T-helper 2 cell treated with Interferon-gamma antibody and Interleukin-4, amounts not matched to agents 5 μg/mL and 100 μg/mL, for 36 hours (primary cell): ENCODE measurements around the gene PDE8A.

ENCODE experiments used
- DNase-seq: peaks from one replicate; pipeline ENCODE4 v3.0.0; 2021; ENCODE audit warnings: low spot score
- H3K27ac Mint-ChIP-seq: one replicate; pipeline ENCODE4 v1.8.0; 2021; ENCODE audit warnings: mild to moderate bottlenecking, mixed read lengths
- H3K27me3 Mint-ChIP-seq: one replicate; pipeline ENCODE4 v1.8.0; 2021; ENCODE audit warnings: low read depth, mixed read lengths
- H3K36me3 Mint-ChIP-seq: one replicate; pipeline ENCODE4 v1.8.0; 2021; ENCODE audit warnings: low read depth, mixed read lengths
- H3K4me1 Mint-ChIP-seq: one replicate; pipeline ENCODE4 v1.8.0; 2021; ENCODE audit warnings: low read depth, mixed read lengths
- H3K4me3 Mint-ChIP-seq: one replicate; pipeline ENCODE4 v1.8.0; 2022; ENCODE audit warnings: mild to moderate bottlenecking, moderate library complexity, mixed read lengths
- H3K9me3 Mint-ChIP-seq: one replicate; pipeline ENCODE4 v1.8.0; 2021; ENCODE audit warnings: mixed read lengths

The PDE8A gene

GRCh38 chr15:85019815-85020590 lies 38.3 kb downstream of the PDE8A start:
- H3K27me3 Mint-ChIP-seq: no peaks in the 10 kb centered on the region
- H3K27ac Mint-ChIP-seq: no peak overlapping the region
- no peak overlapping the region for H3K4me3 Mint-ChIP-seq
- no peaks in the 10 kb centered on the region for H3K36me3 Mint-ChIP-seq
- H3K4me1 Mint-ChIP-seq: peaks cover 10% of the 10 kb centered on the region
- H3K9me3 Mint-ChIP-seq: no peaks in the 10 kb centered on the region
- DNase-seq: no peak

GRCh38 chr15:85021409-85021808 lies 39.8 kb downstream of the PDE8A start:
- Mint-ChIP-seq H3K36me3 (no peaks in the 10 kb centered on the region), H3K4me1 (peaks cover 15% of the 10 kb centered on the region), H3K9me3 (no peaks in the 10 kb centered on the region), H3K4me3 (no peak overlapping the region), H3K27ac (no peak overlapping the region), H3K27me3 (no peaks in the 10 kb centered on the region)
- DNase-seq: no peak

GRCh38 chr15:85022860-85023403 lies 41.3 kb downstream of the PDE8A start:
- DNase-seq: no peak
- Mint-ChIP-seq H3K27me3 (no peaks in the 10 kb centered on the region), H3K4me3 (no peak overlapping the region), H3K27ac (no peak overlapping the region), H3K4me1 (peaks cover 19% of the 10 kb centered on the region), H3K36me3 (no peaks in the 10 kb centered on the region), H3K9me3 (no peaks in the 10 kb centered on the region)

DNA sequence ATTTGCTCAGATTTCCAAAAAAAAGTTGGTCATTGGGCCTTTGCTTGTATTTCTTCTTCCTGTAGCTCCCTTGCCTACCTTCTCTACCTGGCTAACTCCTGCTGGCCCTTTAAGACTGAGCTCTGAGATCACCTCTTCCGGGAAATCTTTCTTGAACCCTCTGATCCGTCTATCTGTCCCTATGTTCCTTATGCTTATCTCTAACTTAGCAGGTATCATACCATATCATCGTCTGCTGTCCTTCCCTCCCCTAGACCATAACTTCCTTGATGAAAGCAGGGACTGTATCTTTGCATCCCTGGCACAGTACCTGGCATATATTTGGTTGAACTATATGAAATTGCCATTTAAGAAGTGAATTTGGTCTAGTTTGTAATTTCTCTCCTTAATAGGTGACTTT lies 42.3 kb downstream of the PDE8A start:
- H3K9me3 Mint-ChIP-seq: no peaks in the 10 kb centered on the region
- peaks cover 21% of the 10 kb centered on the region for H3K4me1 Mint-ChIP-seq
- H3K27ac Mint-ChIP-seq: no peak overlapping the region
- H3K4me3 Mint-ChIP-seq: no peak overlapping the region
- H3K27me3 Mint-ChIP-seq: no peaks in the 10 kb centered on the region
- DNase-seq: no peak
- H3K36me3 Mint-ChIP-seq: no peaks in the 10 kb centered on the region

DNA sequence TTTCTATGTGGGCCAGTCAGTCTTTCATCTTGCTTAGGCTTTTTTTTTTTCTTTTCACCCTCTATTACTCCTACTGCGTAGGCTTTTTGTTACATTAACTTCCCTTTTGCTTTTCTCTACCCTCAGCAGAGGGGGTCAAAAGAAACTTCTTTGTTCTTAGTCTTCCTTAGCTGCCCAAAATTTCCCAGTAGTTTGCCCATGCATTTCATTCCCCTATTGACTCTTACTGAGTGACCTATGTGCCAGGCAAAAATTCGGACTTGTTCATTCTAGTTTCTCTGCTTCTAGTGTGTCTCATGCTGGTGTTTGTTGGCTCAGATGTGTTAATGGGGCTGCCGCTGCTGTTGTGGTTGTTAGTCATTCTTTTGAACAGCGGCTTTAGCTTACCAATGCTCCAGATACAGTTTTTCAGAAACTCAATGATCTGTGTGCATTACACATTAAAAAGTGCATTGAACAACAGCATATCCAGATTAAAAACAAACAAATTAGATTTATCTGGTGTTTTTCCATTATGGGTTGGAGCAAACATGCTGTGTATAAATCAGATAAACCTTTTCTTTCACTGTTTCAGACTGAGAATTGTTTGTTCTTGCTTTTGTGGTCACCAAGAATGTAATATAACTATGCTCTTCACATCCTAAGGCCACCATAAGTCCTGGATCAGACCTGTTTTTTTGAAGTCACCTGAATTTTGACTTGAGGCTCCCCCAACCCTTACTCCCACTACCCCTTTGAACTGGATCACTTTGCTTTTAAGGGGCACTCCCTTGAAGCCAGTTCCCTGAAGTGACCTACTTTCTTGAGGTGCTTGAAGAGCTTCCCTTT lies 43.1 kb downstream of the PDE8A start:
- Mint-ChIP-seq H3K27me3 (no peaks in the 10 kb centered on the region), H3K27ac (no peak overlapping the region), H3K9me3 (no peaks in the 10 kb centered on the region), H3K4me3 (no peak overlapping the region), H3K4me1 (peaks cover 25% of the 10 kb centered on the region), H3K36me3 (no peaks in the 10 kb centered on the region)
- DNase-seq: no peak

- peaks cover 31% of the 10 kb centered on the region for H3K4me1 Mint-ChIP-seq
- H3K27me3 Mint-ChIP-seq: no peaks in the 10 kb centered on the region
Measured at GRCh38 chr15:85025516-85026251, 44.0 kb downstream of the PDE8A start.

DNA sequence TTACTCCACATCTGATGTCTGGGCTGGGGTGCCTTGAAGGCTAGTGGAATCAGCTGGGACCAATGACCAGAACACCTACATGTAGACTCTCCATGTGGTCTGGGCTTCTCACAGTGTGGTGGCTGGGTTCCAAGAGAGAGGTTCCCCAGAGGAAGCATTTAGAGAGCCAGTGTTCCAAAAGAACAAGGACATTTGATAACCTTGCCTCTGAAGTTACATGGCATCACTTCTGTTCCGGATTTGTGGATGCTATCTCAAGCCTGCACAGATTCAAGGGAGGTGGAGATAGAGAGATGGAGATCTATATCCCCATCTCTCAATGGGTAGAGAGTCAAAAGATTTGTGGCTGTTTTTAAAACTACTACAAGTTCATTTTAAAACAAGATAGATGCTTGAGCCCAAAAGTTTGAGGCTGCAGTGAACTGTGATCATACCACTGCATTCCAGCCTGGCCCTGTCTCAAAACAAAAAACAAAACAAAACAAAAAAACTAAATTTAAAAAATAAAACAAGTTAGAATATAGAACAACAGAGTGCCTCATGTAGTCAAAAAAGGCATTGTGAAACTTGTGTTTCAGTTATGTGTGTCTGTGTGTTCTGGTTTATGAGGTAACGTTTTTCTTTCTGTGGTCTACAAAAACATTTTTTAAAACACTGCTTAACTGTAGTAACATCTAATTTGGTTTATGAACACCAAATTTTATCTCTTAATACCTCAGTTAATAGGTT lies 44.8 kb downstream of the PDE8A start:
- H3K27ac Mint-ChIP-seq: no peak overlapping the region

More at GRCh38 chr15:85025516-85026251, 44.0 kb downstream of the PDE8A start:
- H3K36me3 Mint-ChIP-seq: no peaks in the 10 kb centered on the region
- no peak for DNase-seq
- H3K4me3 Mint-ChIP-seq: no peak overlapping the region
- no peaks in the 10 kb centered on the region for H3K9me3 Mint-ChIP-seq
- no peak overlapping the region for H3K27ac Mint-ChIP-seq

DNA sequence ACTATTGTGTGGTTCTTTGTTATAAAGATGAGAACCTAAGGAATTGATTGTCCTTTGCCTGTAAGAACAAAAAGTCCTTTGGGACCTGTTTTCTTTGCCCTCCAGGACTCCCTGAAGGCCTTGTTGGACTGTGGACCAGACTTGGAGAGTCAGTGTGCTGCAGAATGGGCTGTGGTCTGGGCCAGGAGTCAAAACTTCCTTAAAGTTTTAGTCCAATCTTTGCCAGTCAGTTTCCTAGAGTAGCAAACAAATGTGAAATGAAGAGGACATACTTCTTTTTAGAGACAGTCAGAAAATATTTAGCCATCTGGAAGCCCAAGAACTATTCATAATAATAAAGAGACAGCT lies 45.4 kb downstream of the PDE8A start:
- no peaks in the 10 kb centered on the region for H3K9me3 Mint-ChIP-seq
- no peak for DNase-seq
- no peak overlapping the region for H3K4me3 Mint-ChIP-seq
- no peak overlapping the region for H3K27ac Mint-ChIP-seq
- no peaks in the 10 kb centered on the region for H3K27me3 Mint-ChIP-seq
- no peaks in the 10 kb centered on the region for H3K36me3 Mint-ChIP-seq
- peaks cover 38% of the 10 kb centered on the region for H3K4me1 Mint-ChIP-seq

More for the DNA sequence above, 44.8 kb downstream of the PDE8A start:
- peaks cover 35% of the 10 kb centered on the region for H3K4me1 Mint-ChIP-seq
- no peaks in the 10 kb centered on the region for H3K9me3 Mint-ChIP-seq
- no peak overlapping the region for H3K4me3 Mint-ChIP-seq
- no peaks in the 10 kb centered on the region for H3K27me3 Mint-ChIP-seq
- H3K36me3 Mint-ChIP-seq: no peaks in the 10 kb centered on the region
- DNase-seq: no peak

GRCh38 chr15:85027421-85027820 lies 45.8 kb downstream of the PDE8A start:
- no peaks in the 10 kb centered on the region for H3K9me3 Mint-ChIP-seq
- no peak overlapping the region for H3K27ac Mint-ChIP-seq
- no peak overlapping the region for H3K4me3 Mint-ChIP-seq
- no peaks in the 10 kb centered on the region for H3K27me3 Mint-ChIP-seq
- no peak for DNase-seq
- peaks cover 40% of the 10 kb centered on the region for H3K4me1 Mint-ChIP-seq
- no peaks in the 10 kb centered on the region for H3K36me3 Mint-ChIP-seq

DNA sequence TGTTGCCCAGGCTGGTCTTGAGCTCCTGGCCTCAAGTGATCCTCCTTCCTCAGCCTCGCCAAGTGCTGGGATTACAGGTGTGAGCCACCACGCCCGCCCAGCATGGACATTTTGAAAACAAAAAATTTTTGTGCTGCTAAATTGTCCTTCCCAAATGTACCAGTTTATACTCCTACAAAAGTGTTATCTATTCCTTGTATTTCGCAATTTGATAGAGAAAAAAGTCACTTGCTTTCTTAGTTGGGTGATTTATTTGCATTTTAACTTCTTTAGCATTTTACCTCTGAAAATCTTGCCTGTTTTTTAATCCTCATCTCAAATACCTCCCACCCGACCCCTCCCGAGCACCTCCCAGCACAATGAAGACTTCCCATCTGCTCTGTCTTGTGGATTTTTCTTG lies 46.8 kb downstream of the PDE8A start:
- Mint-ChIP-seq H3K4me3 (no peak overlapping the region), H3K27me3 (no peaks in the 10 kb centered on the region), H3K36me3 (no peaks in the 10 kb centered on the region), H3K9me3 (no peaks in the 10 kb centered on the region), H3K27ac (no peak overlapping the region), H3K4me1 (peaks cover 42% of the 10 kb centered on the region)
- DNase-seq: no peak

- H3K27ac Mint-ChIP-seq: no peak overlapping the region
- no peak overlapping the region for H3K4me3 Mint-ChIP-seq
- H3K27me3 Mint-ChIP-seq: no peaks in the 10 kb centered on the region
- peaks cover 41% of the 10 kb centered on the region for H3K4me1 Mint-ChIP-seq
- H3K9me3 Mint-ChIP-seq: no peaks in the 10 kb centered on the region
- no peaks in the 10 kb centered on the region for H3K36me3 Mint-ChIP-seq
- DNase-seq: no peak
Measured at GRCh38 chr15:85029221-85029620, 47.6 kb downstream of the PDE8A start.

DNA sequence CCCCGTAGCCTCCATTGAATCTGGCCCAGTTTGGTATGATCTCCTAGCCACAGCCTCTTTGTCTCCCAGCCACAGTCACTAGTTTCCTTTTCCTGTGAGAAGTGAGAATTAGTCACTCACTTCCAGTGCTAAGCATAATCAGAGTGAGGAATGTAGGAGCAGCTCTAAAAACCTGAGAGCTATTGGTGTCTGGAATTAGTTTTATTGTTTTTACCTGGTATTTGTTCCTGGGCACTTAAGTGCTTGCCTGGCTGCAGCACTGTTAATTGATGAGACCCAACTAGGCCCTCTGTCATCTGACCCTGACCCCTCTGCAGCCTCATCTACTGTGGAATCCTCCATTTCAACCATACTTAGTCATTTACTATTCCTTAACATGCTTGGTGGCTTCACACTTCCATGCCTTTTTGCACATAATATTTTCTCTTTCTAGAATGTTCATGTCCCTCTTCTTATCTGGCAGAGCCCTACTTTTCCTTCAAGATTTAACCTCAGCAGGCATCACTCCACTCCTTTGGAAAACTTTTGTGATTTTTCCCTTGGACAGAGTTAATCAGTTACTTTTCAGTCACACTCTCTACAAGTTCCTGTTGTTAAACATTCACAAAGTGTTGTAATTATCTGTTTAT lies 48.8 kb downstream of the PDE8A start:
- Mint-ChIP-seq H3K4me3 (no peak overlapping the region), H3K4me1 (peaks cover 35% of the 10 kb centered on the region)

More for the DNA sequence above, 48.8 kb downstream of the PDE8A start:
- no peak for DNase-seq
- Mint-ChIP-seq H3K27ac (peak overlapping the region; percentile 2), H3K9me3 (no peaks in the 10 kb centered on the region), H3K27me3 (no peaks in the 10 kb centered on the region), H3K36me3 (no peaks in the 10 kb centered on the region)
